Choroid plexus epithelial cell (primary cell): ENCODE results near the gene NYAP2.

Experiments
- DNase-seq: peaks from one replicate; pipeline ENCODE4 v3.0.0-alpha.2; 2010; ENCODE audit warnings: low read depth
- H3K4me3 ChIP-seq: 2 replicates; pipeline ENCODE4 v1.5.1; 2011; ENCODE audit warnings: low read depth, mild to moderate bottlenecking, control low read depth, low read length, moderate library complexity
- CTCF ChIP-seq: conservative IDR thresholded peaks from 2 replicates; pipeline ENCODE4 v1.5.1; 2011; ENCODE audit warnings: low read depth, mild to moderate bottlenecking, control low read depth, inconsistent platforms, low read length, moderate library complexity

NYAP2 gene

GRCh38 chr2:225422145-225422544, 22.6 kb downstream of the NYAP2 start:
- no peak for TF ChIP-seq CTCF
- no peak overlapping the region for H3K4me3 ChIP-seq
- no peak for DNase-seq

- DNase-seq = no peak
- no peak overlapping the region for H3K4me3 ChIP-seq
- no peak for TF ChIP-seq CTCF
Measured at GRCh38 chr2:225425284-225425683, 25.8 kb downstream of the NYAP2 start.

GRCh38 chr2:225428360-225428759, 28.9 kb downstream of the NYAP2 start:
- TF ChIP-seq CTCF = no peak
- no peak for DNase-seq
- no peak overlapping the region for H3K4me3 ChIP-seq

- no peak overlapping the region for H3K4me3 ChIP-seq
- DNase-seq = peak; percentile 74
- TF ChIP-seq CTCF = no peak
Measured at GRCh38 chr2:225429717-225430116, 30.2 kb downstream of the NYAP2 start.

- no peak overlapping the region for H3K4me3 ChIP-seq
- TF ChIP-seq CTCF = no peak
- no peak for DNase-seq
Measured at GRCh38 chr2:225431105-225431863, 31.8 kb downstream of the NYAP2 start.

- DNase-seq = no peak
- H3K4me3 ChIP-seq = no peak overlapping the region
- no peak for TF ChIP-seq CTCF
Measured at GRCh38 chr2:225434014-225434413, 34.5 kb downstream of the NYAP2 start.

GRCh38 chr2:225437319-225437718, 37.8 kb downstream of the NYAP2 start:
- TF ChIP-seq CTCF = no peak
- no peak for DNase-seq
- no peak overlapping the region for H3K4me3 ChIP-seq
